Erythroblast (primary cell): ENCODE measurements around the gene IL17REL.

ENCODE experiments used
- GATA1 ChIP-seq: IDR thresholded peaks from 2 replicates; pipeline ENCODE4 v1.6.1; 2011; ENCODE audit warnings: low read depth, mild to moderate bottlenecking, control low read depth, low read length, moderate library complexity
- POLR2A ChIP-seq: IDR thresholded peaks from 2 replicates; pipeline ENCODE4 v1.6.1; 2011; ENCODE audit warnings: mild to moderate bottlenecking, low read length

DNA sequence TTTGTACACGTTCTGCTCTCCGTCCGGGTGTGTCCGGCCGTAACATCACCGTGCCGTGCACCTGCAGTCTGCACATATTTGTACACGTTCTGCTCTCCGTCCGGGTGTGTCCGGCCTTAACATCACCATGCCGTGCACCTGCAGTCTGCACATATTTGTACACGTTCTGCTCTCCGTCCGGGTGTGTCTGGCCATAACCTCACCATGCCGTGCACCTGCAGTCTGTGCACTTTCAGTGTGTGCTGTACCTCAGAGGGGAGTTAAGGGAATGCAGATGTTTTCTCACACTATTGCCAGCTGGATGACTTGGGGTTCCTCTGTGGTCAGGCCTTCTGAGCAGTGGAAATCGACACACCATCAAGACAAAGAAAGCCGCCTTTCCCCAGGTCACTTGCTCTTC is 41.3 kb upstream of the IL17REL start:
- TF ChIP-seq POLR2A (no peak), GATA1 (no peak)
